AG10803 (cell line): ENCODE data around the gene EPHA2.

ENCODE experiments used
- DNase-seq: peaks from one replicate; pipeline ENCODE4 v3.0.0; 2010; ENCODE audit warnings: low read depth
- H3K4me3 ChIP-seq: 2 replicates; pipeline ENCODE4 v1.5.1; 2011; ENCODE audit warnings: mild to moderate bottlenecking, low read length, control low read depth
- CTCF ChIP-seq: conservative IDR thresholded peaks from 2 replicates; pipeline ENCODE4 v1.5.1; 2011; ENCODE audit warnings: mild to moderate bottlenecking, low read length, control low read depth, inconsistent platforms

EPHA2 gene

GRCh38 chr1:16135501-16135900 is 20.4 kb downstream of the EPHA2 start:
- TF ChIP-seq CTCF, result no peak
- no peak for DNase-seq
- H3K4me3 ChIP-seq, result no peak overlapping the region

- DNase-seq, result no peak
- TF ChIP-seq CTCF, result no peak
- H3K4me3 ChIP-seq, result no peak overlapping the region
Observed at GRCh38 chr1:16134906-16135305, 21.0 kb downstream of the EPHA2 start.

- no peak overlapping the region for H3K4me3 ChIP-seq
- no peak for DNase-seq
- TF ChIP-seq CTCF, result no peak
Observed at GRCh38 chr1:16134066-16134801, 21.6 kb downstream of the EPHA2 start.

GRCh38 chr1:16133007-16133961 is 22.6 kb downstream of the EPHA2 start:
- TF ChIP-seq CTCF, result no peak
- no peak for DNase-seq
- no peak overlapping the region for H3K4me3 ChIP-seq

GRCh38 chr1:16132325-16132785 is 23.5 kb downstream of the EPHA2 start:
- H3K4me3 ChIP-seq, result no peak overlapping the region
- TF ChIP-seq CTCF, result no peak
- DNase-seq, result no peak

- H3K4me3 ChIP-seq, result no peak overlapping the region
- TF ChIP-seq CTCF, result no peak
- no peak for DNase-seq
Observed at GRCh38 chr1:16131636-16132324, 24.1 kb downstream of the EPHA2 start.
